Mesodermal cell (in vitro differentiated cells): Measurements from ENCODE around the gene ARHGAP26.
A peak's percentile ranks its signal among the peaks of the same experiment; 100 is the strongest.
"Not testable (repeated sequence)": the region's sequence is repeated elsewhere in the genome, so short reads cannot be mapped to it uniquely, and the experiment has no call there.

Experiments used
- H3K27ac ChIP-seq: 2 replicates; pipeline ENCODE4 v1.7.0; 2013; ENCODE audit warnings: mild to moderate bottlenecking, low read depth, low read length, moderate library complexity; ENCODE audit not compliant: severe bottlenecking
- H3K36me3 ChIP-seq: 2 replicates; pipeline ENCODE4 v1.7.1; 2013; ENCODE audit warnings: mild to moderate bottlenecking, low read length, moderate library complexity; ENCODE audit not compliant: control insufficient read depth, insufficient read depth
- H3K4me1 ChIP-seq: one replicate; pipeline ENCODE4 v1.7.1; 2013; ENCODE audit warnings: mild to moderate bottlenecking, low read length; ENCODE audit not compliant: insufficient read depth, control insufficient read depth, poor library complexity, severe bottlenecking
- H3K4me3 ChIP-seq: 2 replicates; pipeline ENCODE4 v1.7.0; 2013; ENCODE audit warnings: low read length, control low read depth, mild to moderate bottlenecking; ENCODE audit not compliant: insufficient read depth, poor library complexity, severe bottlenecking; ENCODE audit errors: extremely low read depth
- H3K9me3 ChIP-seq: 2 replicates; pipeline ENCODE4 v1.7.1; 2013; ENCODE audit warnings: mild to moderate bottlenecking, low read length, moderate library complexity; ENCODE audit not compliant: control insufficient read depth
- WGBS, 2 experiments: methylation state at CpG; one replicate each; pipeline ENCODE4 v1.1.5; 2013; ENCODE audit warnings: missing lambda C conversion rate in 2 of 2; ENCODE audit not compliant: insufficient coverage in 2 of 2; 5-methylcytosine and 5-hydroxymethylcytosine counted together

ARHGAP26 gene

GRCh38 chr5:143083006-143083405 is 312.8 kb downstream of the ARHGAP26 start:
- no peak overlapping the region for H3K27ac ChIP-seq
- H3K4me1 ChIP-seq = peaks cover 39% of the 10 kb centered on the region
- no peaks in the 10 kb centered on the region for H3K36me3 ChIP-seq
- H3K4me3 ChIP-seq = no peak overlapping the region
- WGBS, 2 experiments = 87 to 91% methylated on average over 6 to 7 of the region's 9 CpGs
- no peaks in the 10 kb centered on the region for H3K9me3 ChIP-seq

GRCh38 chr5:143084407-143084806 is 314.2 kb downstream of the ARHGAP26 start:
- Histone ChIP-seq H3K27ac (no peak overlapping the region), H3K9me3 (no peaks in the 10 kb centered on the region), H3K4me1 (peaks cover 36% of the 10 kb centered on the region), H3K36me3 (no peaks in the 10 kb centered on the region), H3K4me3 (no peak overlapping the region)
- WGBS, 2 experiments = 87 to 97% methylated on average over 6 to 8 of the region's 9 CpGs

- Histone ChIP-seq H3K9me3 (no peaks in the 10 kb centered on the region), H3K4me3 (no peak overlapping the region), H3K4me1 (peaks cover 36% of the 10 kb centered on the region), H3K27ac (no peak overlapping the region), H3K36me3 (no peaks in the 10 kb centered on the region)
- WGBS, 2 experiments = 92 to 94% methylated on average over 4 to 6 of the region's 6 CpGs
Observed at GRCh38 chr5:143085319-143085917, 315.2 kb downstream of the ARHGAP26 start.

DNA sequence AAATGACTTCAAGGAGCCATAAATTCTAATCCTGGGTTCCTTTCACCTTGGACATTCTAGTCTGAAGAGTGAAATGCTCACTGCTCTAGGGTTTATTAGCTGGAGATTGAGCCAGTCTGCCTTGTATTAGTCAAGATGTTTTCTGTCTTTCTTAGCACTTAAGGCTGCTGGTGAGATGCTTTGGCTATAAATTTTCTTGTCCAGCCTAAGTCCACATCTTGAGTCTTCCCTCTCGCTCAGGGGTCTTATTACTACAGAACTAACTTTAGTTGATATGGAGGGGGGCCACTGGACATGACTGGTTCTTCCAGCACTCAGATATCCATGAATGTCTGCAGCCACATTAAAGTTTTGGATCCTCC is 316.4 kb downstream of the ARHGAP26 start:
- peaks cover 36% of the 10 kb centered on the region for H3K4me1 ChIP-seq
- no peak overlapping the region for H3K4me3 ChIP-seq
- H3K9me3 ChIP-seq = no peaks in the 10 kb centered on the region
- WGBS, 2 experiments = no CpG with 5 or more reads among the region's 1 CpG
- H3K27ac ChIP-seq = peak overlapping the region; percentile 76
- H3K36me3 ChIP-seq = no peaks in the 10 kb centered on the region

DNA sequence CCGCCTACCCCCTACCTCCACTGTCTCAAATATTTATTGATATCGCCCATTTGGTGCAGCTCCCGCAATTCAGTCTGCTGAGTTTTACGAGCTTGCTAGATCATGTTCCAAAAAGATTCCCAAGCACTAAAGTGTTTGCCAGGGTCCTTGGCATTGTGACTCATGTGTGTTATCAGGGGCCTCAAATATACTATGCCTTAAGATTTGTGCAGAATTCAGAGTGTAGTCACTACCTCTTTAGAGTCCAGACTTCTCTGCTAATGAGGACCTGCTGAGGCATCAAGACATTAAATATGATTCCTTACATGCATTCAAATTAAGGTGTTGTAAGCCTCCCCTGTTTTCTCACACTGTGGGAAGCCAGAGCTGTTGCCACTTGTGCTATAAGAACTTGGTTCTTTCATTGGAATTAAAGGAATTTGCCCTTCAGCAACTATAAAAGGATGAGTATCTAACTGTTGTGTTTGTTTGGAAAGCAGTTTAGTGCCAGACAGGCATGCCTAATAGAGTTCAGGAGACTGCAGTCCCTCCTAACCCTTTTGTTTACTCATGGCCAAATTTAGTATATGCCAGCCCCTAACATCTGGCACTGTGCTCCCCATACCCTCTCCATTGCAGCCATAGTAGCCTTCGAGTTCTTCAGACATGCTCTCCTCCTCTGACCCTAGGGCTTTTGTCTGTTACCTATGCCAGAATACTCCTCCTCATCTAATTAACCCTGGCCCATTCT is 316.9 kb downstream of the ARHGAP26 start:
- Histone ChIP-seq H3K36me3 (no peaks in the 10 kb centered on the region), H3K4me3 (no peak overlapping the region), H3K27ac (peak overlapping the region; percentile 76), H3K9me3 (no peaks in the 10 kb centered on the region), H3K4me1 (peaks cover 31% of the 10 kb centered on the region)
- WGBS, 2 experiments = 94 to 95% methylated on average over 4 to 5 of the region's 5 CpGs

DNA sequence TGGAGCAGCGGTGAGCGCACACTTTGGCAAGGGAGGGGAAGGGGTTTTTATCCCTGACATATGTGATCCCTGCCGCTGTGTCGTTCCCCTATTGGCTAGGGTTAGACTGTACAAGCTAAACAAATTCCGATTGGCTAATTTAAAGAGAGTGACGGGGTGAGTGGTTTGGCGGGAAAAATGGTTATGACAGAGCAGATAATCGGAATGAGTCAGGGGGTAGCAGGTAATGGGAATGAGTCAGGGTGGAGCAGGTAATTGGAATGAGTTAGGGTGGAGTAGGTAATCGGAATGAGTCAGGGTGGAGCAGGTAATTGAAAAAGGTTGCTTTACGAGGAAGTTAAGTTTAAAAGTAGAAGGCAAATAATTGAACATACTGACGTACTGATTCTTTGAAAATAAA is 318.5 kb downstream of the ARHGAP26 start:
- H3K27ac ChIP-seq = not testable (repeated sequence)

GRCh38 chr5:143090044-143090443 is 319.9 kb downstream of the ARHGAP26 start:
- H3K4me1 ChIP-seq = peaks cover 26% of the 10 kb centered on the region
- H3K4me3 ChIP-seq, H3K27ac ChIP-seq, H3K36me3 ChIP-seq, H3K9me3 ChIP-seq: not testable (repeated sequence)
- WGBS, 2 experiments = 81 to 94% methylated on average over 3 to 8 of the region's 10 CpGs

More for the DNA sequence above, 318.5 kb downstream of the ARHGAP26 start:
- not testable (repeated sequence) for H3K9me3 ChIP-seq, H3K36me3 ChIP-seq, H3K4me3 ChIP-seq
- peaks cover 19% of the 10 kb centered on the region for H3K4me1 ChIP-seq
- WGBS, 2 experiments = 95 to 96% methylated on average over 8 to 9 of the region's 11 CpGs

- 37 to 64% methylated on average over 3 of the region's 8 CpGs for WGBS, 2 experiments
- not testable (repeated sequence) for H3K36me3 ChIP-seq, H3K27ac ChIP-seq
Observed at GRCh38 chr5:143092711-143093451, 322.7 kb downstream of the ARHGAP26 start.

GRCh38 chr5:143093452-143094086 is 323.4 kb downstream of the ARHGAP26 start:
- H3K27ac ChIP-seq = no peak overlapping the region
- no peaks in the 10 kb centered on the region for H3K36me3 ChIP-seq
- H3K9me3 ChIP-seq = no peaks in the 10 kb centered on the region
- H3K4me1 ChIP-seq = peaks cover 10% of the 10 kb centered on the region
- H3K4me3 ChIP-seq = no peak overlapping the region
- WGBS, 2 experiments = 17 to 27% methylated on average over 4 of the region's 5 CpGs

More at GRCh38 chr5:143092711-143093451, 322.7 kb downstream of the ARHGAP26 start:
- not testable (repeated sequence) for H3K4me3 ChIP-seq, H3K9me3 ChIP-seq
- peaks cover 11% of the 10 kb centered on the region for H3K4me1 ChIP-seq

DNA sequence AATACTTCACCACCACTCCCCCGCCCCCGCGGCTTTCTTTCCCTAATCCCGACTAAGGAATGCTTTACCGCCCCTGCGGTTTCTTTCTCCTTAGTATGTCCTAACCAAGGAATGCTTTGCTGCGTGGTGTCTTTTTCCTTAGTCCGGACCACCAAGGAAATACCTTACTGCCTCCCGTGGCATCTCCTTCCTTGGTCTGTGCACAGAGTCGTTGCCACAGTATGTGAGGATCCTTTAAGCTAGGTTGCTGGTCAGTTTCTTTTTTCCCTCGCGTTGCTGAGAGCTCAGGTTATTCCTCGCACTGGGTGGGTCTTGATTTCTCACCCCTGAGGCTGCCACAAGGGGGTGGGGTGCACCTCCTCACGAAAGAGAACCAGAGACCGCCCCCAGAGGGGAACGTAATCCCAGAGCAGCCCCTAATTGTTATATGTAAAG is 323.9 kb downstream of the ARHGAP26 start:
- 5 to 15% methylated on average over 8 to 9 of the region's 16 CpGs for WGBS, 2 experiments
- H3K4me1 ChIP-seq = peaks cover 10% of the 10 kb centered on the region
- no peaks in the 10 kb centered on the region for H3K36me3 ChIP-seq
- H3K27ac ChIP-seq = no peak overlapping the region
- no peak overlapping the region for H3K4me3 ChIP-seq
- H3K9me3 ChIP-seq = no peaks in the 10 kb centered on the region
